ENCODE results near the gene BBS1.
"Not testable (repeated sequence)": the region's sequence is repeated elsewhere in the genome, so short reads cannot be mapped to it uniquely, and the experiment has no call there.

The BBS1 gene

GRCh38 chr11:66582565-66583147 is 72.2 kb downstream of the BBS1 start:
- not testable (repeated sequence) for DNase-seq

All from NCI-H774 (cell line).